Mesendoderm (in vitro differentiated cells): ENCODE data around the gene ABCA4.

Experiments used
- DNase-seq: peaks from one replicate; pipeline ENCODE4 v3.0.0; 2013
- H2AK5ac ChIP-seq: 2 replicates; pipeline ENCODE4 v1.6.1; 2013; ENCODE audit warnings: low read length, inconsistent platforms
- H2BK120ac ChIP-seq: 2 replicates; pipeline ENCODE4 v1.6.1; 2013; ENCODE audit warnings: low read depth, mild to moderate bottlenecking, low read length, moderate library complexity, mixed read lengths
- H2BK15ac ChIP-seq: replicated peaks from 2 replicates; pipeline ENCODE4 v1.6.1; 2013; ENCODE audit warnings: low read depth, mild to moderate bottlenecking, moderate library complexity
- H2BK5ac ChIP-seq: 2 replicates; pipeline ENCODE4 v1.6.1; 2013; ENCODE audit warnings: low read length, inconsistent platforms
- H3K18ac ChIP-seq: 2 replicates; pipeline ENCODE4 v1.6.1; 2013; ENCODE audit warnings: mild to moderate bottlenecking, low read length, mixed read lengths
- H3K23ac ChIP-seq: one replicate; pipeline ENCODE4 v1.6.1; 2013; ENCODE audit warnings: low read length
- H3K27ac ChIP-seq: 2 replicates; pipeline ENCODE4 v1.5.1; 2013; ENCODE audit warnings: low read depth, mild to moderate bottlenecking, inconsistent platforms, low read length, moderate library complexity
- H3K27me3 ChIP-seq: 2 replicates; pipeline ENCODE4 v1.6.1; 2013; ENCODE audit warnings: low read length, control low read depth, mild to moderate bottlenecking, inconsistent platforms; ENCODE audit not compliant: insufficient read depth, poor library complexity
- H3K36me3 ChIP-seq: 2 replicates; pipeline ENCODE4 v1.6.1; 2013; ENCODE audit warnings: low read length, inconsistent platforms; ENCODE audit not compliant: control insufficient read depth, insufficient read depth
- H3K4ac ChIP-seq: one replicate; pipeline ENCODE4 v1.6.1; 2013; ENCODE audit warnings: low read depth, mild to moderate bottlenecking, low read length, moderate library complexity
- H3K4me1 ChIP-seq: 2 replicates; pipeline ENCODE4 v1.6.1; 2013; ENCODE audit warnings: low read depth, low read length, inconsistent platforms; ENCODE audit not compliant: control insufficient read depth
- H3K4me2 ChIP-seq: 2 replicates; pipeline ENCODE4 v1.6.1; 2013; ENCODE audit warnings: low read length
- H3K4me3 ChIP-seq: 2 replicates; pipeline ENCODE4 v1.5.1; 2013; ENCODE audit warnings: mild to moderate bottlenecking, low read length
- H3K56ac ChIP-seq: one replicate; pipeline ENCODE4 v1.6.1; 2013; ENCODE audit warnings: low read length
- H3K79me1 ChIP-seq: 2 replicates; pipeline ENCODE4 v1.6.1; 2013; ENCODE audit warnings: low read length, inconsistent platforms
- H3K79me2 ChIP-seq: 2 replicates; pipeline ENCODE4 v1.6.1; 2013; ENCODE audit warnings: mild to moderate bottlenecking, low read length; ENCODE audit not compliant: control insufficient read depth, insufficient read depth
- H3K9ac ChIP-seq: 2 replicates; pipeline ENCODE4 v1.6.1; 2013; ENCODE audit warnings: low read length, inconsistent platforms
- H4K5ac ChIP-seq: one replicate; pipeline ENCODE4 v1.6.1; 2013; ENCODE audit warnings: low read length
- H4K8ac ChIP-seq: one replicate; pipeline ENCODE4 v1.6.1; 2013; ENCODE audit warnings: low read depth, mild to moderate bottlenecking, control low read depth, low read length, moderate library complexity
- WGBS: extraction: QIAGEN DNeasy Blood & Tissue Kit; methylation state at CpG from one replicate; pipeline ENCODE4 v1.1.7; 2013; ENCODE audit warnings: low lambda C conversion rate, missing lambda C conversion rate; ENCODE audit not compliant: insufficient coverage; ENCODE audit errors: extremely low coverage; 5-methylcytosine and 5-hydroxymethylcytosine counted together

Gene ABCA4

DNA sequence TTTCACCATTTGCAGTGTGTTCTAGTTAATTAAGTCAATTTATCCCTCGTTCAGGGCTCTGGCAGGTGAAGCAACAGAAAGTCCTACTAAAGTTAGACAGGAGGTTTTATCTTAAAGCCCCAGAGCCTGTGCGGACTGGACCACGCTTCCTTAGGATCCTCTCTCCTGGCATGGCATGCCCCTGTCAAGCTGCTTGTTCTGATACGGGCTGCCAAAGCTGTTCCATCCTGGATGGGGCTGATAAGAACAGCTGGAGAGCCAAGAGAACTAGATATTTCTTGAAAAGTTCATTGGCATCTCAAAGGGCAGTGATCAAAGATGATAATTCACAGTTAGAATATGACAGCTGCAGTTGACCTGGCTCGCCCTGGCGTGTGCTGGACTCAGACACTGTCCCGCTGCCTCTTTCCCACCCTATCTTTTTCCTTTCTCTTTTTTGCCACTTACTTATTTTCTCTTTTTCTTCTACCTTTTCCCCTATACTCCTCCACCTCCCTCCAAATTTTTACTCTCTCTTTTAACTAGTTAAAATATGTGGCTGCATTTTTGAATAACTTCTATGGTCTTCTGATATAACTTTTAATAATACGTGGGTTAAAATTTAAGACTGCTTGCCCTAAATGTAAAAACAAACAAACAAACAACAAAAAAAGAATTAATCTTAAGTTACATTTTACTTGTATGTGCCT is 96.7 kb downstream of the ABCA4 start:
- no peak overlapping the region for H2BK120ac ChIP-seq
- no peak overlapping the region for H3K18ac ChIP-seq
- no peak overlapping the region for H2BK5ac ChIP-seq
- no peak overlapping the region for H2AK5ac ChIP-seq
- no peak overlapping the region for H3K56ac ChIP-seq
- H3K79me1 ChIP-seq: no peaks in the 10 kb centered on the region
- no peak overlapping the region for H4K5ac ChIP-seq
- no peaks in the 10 kb centered on the region for H3K4me1 ChIP-seq
- H4K8ac ChIP-seq: no peak overlapping the region
- no peaks in the 10 kb centered on the region for H3K27me3 ChIP-seq
- no peak overlapping the region for H3K4me3 ChIP-seq
- WGBS: no CpG with 5 or more reads among the region's 8 CpGs
- no peak overlapping the region for H3K27ac ChIP-seq
- H3K4ac ChIP-seq: no peak overlapping the region
- H3K4me2 ChIP-seq: no peak overlapping the region
- H3K79me2 ChIP-seq: no peaks in the 10 kb centered on the region
- H3K9ac ChIP-seq: no peak overlapping the region
- H2BK15ac ChIP-seq: no peak overlapping the region
- no peaks in the 10 kb centered on the region for H3K36me3 ChIP-seq
- no peak overlapping the region for H3K23ac ChIP-seq
- DNase-seq: no peak

DNA sequence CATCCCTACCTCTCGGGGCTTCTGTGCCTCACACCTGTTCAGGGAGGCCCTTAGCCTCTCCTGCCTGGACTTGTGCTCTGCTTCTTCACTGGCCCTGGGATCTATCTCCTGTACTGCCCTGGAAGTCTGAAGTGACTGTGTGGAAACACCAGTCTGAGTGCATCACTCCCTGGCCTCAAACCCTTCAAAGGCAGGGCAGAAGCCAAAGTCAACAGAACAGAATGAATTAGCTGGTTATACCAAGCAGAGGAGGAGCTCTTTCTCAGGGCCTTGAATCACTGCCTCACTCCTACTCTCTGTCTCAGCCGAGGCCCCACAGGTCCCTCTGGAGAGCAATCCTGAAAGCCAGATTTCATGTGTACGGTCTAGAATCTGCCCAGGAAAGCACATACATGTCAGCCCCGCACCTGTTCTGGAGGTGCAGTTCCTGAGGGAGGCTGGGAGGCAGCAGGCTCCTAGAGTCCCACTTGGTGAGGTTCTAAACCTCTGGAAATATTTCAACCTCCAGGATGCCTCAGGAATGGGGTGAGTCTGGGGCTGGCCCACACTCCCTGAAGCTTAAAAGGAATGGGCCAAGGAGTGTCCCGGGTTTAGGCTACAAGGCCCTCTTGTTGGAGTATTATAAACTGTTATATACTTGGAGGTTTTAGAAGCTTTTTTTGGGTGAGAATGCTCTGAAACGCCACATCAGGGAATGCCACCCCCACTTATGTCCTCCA is 98.3 kb downstream of the ABCA4 start:
- no peak overlapping the region for H4K5ac ChIP-seq
- H3K4ac ChIP-seq: no peak overlapping the region
- H2BK15ac ChIP-seq: no peak overlapping the region
- no peak overlapping the region for H2AK5ac ChIP-seq
- WGBS: no CpG with 5 or more reads among the region's 6 CpGs
- no peaks in the 10 kb centered on the region for H3K79me2 ChIP-seq
- H2BK120ac ChIP-seq: no peak overlapping the region
- H4K8ac ChIP-seq: no peak overlapping the region
- no peak overlapping the region for H3K9ac ChIP-seq
- H3K36me3 ChIP-seq: no peaks in the 10 kb centered on the region
- no peak overlapping the region for H3K4me3 ChIP-seq
- H3K27ac ChIP-seq: no peak overlapping the region
- no peak overlapping the region for H3K23ac ChIP-seq
- H3K4me2 ChIP-seq: no peak overlapping the region
- H3K27me3 ChIP-seq: no peaks in the 10 kb centered on the region
- no peaks in the 10 kb centered on the region for H3K4me1 ChIP-seq
- no peak overlapping the region for H3K18ac ChIP-seq
- H2BK5ac ChIP-seq: no peak overlapping the region
- no peaks in the 10 kb centered on the region for H3K79me1 ChIP-seq
- no peak overlapping the region for H3K56ac ChIP-seq
- no peak for DNase-seq

DNA sequence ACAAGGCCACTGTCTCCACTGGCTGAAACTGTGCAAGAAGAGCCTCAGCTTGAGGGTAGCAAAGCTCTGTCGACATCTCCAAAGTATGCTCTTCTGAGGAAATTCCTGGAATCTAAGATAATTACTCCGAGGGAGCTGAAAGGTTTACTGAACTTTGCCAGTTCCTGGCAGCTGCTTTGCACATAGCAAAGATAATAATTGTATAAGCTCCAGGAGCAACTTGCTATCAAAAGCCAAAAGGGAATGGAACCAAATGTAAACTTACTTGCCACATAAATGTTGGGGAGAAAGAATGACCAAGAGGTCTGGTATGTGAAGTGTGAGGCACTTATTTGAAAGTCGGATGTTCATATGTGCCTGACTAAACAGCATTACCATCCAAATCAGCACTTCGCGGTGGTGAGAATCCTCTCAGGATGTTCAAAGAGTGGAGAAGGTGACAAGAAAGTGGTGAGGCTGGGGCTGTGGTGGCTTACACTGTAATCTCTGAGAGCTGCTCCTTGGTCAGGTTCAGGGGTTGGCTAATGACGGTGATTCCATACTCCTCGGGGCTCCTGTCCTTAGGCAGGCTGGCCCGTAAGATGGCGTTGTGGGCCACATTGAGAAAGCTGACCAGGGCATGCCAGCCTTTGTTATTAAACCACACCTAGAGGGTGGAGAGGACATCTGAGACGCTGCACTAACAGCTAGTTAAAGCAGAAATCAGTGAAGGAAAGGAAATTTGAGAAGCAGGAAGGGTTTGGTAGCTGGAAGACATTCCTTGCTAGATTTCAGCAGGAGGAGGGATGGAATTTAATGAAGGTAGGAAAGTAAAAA is 100.0 kb downstream of the ABCA4 start:
- Histone ChIP-seq H4K5ac (no peak overlapping the region), H3K36me3 (no peaks in the 10 kb centered on the region), H3K9ac (no peak overlapping the region), H3K79me2 (no peaks in the 10 kb centered on the region), H4K8ac (no peak overlapping the region), H3K4ac (no peak overlapping the region), H2BK15ac (no peak overlapping the region), H3K4me1 (no peaks in the 10 kb centered on the region), H2BK120ac (no peak overlapping the region), H3K56ac (no peak overlapping the region), H3K27me3 (no peaks in the 10 kb centered on the region), H3K23ac (no peak overlapping the region), H3K79me1 (no peaks in the 10 kb centered on the region), H3K18ac (no peak overlapping the region), H2BK5ac (no peak overlapping the region), H3K4me3 (no peak overlapping the region), H3K27ac (no peak overlapping the region), H3K4me2 (no peak overlapping the region), H2AK5ac (no peak overlapping the region)
- no CpG with 5 or more reads among the region's 10 CpGs for WGBS
- peak; percentile 43 for DNase-seq

DNA sequence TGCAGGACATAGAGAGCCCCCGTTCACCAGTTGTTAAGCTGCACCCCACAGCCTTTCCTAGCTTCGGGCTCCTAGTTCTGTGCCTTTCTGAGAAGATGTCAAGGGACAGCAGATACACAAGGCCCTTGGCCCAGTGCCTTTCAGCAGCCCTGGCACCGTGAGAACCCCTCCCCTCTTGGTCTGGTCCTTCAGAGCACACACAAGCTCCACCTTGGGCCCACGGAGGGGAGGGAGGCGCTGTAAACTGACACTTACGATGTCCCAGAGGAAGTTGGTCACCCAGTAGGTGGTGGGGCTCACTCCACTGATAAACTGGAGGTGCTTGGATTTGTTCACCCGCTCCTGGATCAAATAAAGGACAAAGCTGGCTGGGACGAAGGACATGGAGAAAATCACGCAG is 101.6 kb downstream of the ABCA4 start:
- Histone ChIP-seq H3K27ac (no peak overlapping the region), H3K23ac (no peak overlapping the region), H3K4ac (no peak overlapping the region), H3K56ac (no peak overlapping the region), H3K27me3 (no peaks in the 10 kb centered on the region), H3K4me3 (no peak overlapping the region), H3K79me2 (no peaks in the 10 kb centered on the region), H3K9ac (no peak overlapping the region), H4K5ac (no peak overlapping the region), H3K4me2 (no peak overlapping the region), H3K36me3 (no peaks in the 10 kb centered on the region), H3K4me1 (no peaks in the 10 kb centered on the region), H2BK120ac (no peak overlapping the region), H3K18ac (no peak overlapping the region), H2AK5ac (no peak overlapping the region), H2BK15ac (no peak overlapping the region), H2BK5ac (no peak overlapping the region), H4K8ac (no peak overlapping the region), H3K79me1 (no peaks in the 10 kb centered on the region)
- DNase-seq: no peak
- WGBS: no CpG with 5 or more reads among the region's 9 CpGs

DNA sequence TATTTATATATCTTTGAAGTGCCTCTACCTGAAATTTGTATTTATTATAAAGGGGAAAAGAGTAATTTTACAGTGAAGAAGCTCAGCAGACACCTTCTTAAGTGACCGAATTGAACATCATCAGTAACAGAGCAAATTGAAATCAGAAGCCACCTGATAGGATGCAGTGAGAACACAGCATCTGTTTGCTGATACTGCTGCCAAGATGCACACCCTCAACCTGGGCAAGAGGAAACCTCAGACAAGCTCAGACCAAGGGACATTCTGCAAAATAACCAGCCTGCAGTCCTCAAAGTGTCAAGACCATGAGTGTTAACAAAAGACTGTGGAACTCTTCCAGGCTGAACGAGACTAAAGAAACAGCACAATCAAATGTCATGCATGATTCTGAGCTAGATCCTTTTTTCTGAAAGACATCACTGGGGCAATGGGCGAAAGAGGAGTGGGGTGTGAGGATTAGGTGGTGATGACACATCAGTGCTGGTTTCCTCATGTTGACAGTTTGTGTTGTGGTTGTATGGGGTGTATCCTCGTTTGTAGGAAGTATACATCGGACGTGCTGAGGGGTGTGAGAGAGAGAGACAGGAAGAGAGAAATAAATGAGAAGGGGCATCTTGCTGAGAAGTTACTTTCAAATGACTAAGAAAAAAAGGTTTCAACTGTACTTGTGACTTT is 103.7 kb downstream of the ABCA4 start:
- Histone ChIP-seq H4K8ac (no peak overlapping the region), H2BK15ac (no peak overlapping the region), H3K4ac (no peak overlapping the region), H3K27me3 (no peaks in the 10 kb centered on the region), H3K27ac (no peak overlapping the region), H3K36me3 (no peaks in the 10 kb centered on the region), H2BK5ac (no peak overlapping the region), H3K9ac (no peak overlapping the region), H3K79me2 (no peaks in the 10 kb centered on the region), H3K23ac (peak overlapping the region; percentile 48), H2BK120ac (no peak overlapping the region), H3K4me2 (no peak overlapping the region), H3K79me1 (no peaks in the 10 kb centered on the region), H3K4me1 (peaks cover 1% of the 10 kb centered on the region), H3K56ac (no peak overlapping the region), H3K18ac (no peak overlapping the region), H3K4me3 (no peak overlapping the region), H4K5ac (no peak overlapping the region), H2AK5ac (no peak overlapping the region)
- no CpG with 5 or more reads among the region's 6 CpGs for WGBS
- DNase-seq: no peak
